Hematopoietic multipotent progenitor cell treated with erythropoietin and hydrocortisone succinate and interleukin-3 and kit ligand, for 17 days (in vitro differentiated cells): Measurements from ENCODE around the gene METAP2.
"Not testable (repeated sequence)": the region's sequence is repeated elsewhere in the genome, so short reads cannot be mapped to it uniquely, and the experiment has no call there.

Experiments
- DNase-seq: peaks from one replicate; pipeline ENCODE4 v3.0.0-alpha.2; 2015; ENCODE audit warnings: low spot score

The METAP2 gene

DNA sequence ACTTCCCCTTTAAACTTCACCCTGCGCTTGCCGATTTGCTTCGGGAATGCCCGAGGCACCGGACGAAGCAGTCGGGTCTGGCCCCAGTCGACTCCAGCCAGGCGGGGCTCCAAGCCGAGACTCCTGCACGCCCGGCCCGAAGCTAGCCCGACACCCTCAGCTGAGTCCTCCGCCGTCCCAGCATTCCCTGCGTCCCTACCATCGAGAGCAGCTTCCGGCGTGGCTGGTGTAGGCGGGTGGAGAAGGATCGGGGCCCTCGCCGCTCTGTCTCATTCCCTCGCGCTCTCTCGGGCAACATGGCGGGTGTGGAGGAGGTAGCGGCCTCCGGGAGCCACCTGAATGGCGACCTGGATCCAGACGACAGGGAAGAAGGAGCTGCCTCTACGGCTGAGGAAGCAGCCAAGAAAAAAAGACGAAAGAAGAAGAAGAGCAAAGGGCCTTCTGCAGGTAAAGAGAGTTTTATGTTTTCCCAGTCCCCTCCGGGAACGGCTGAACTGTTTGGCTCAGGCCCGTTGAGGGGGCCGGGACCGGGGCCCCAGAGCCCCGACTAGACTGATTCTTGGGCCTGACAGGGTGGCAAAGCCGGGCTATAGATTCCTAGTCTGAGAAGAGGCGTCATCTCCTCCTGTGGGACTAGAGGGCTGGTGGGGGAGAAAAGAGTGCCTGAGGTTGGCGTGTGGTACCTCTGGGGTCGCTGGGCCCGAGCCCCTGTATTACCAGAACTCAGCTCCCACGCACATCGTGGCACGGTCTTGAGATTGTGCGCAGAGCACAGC is at the start of gene METAP2:
TSS of gene METAP2 (plus strand) at position 269 of the 776 bp plus-strand sequence. CDS start at position 297, 28 bp downstream.
- peak; percentile 90 for DNase-seq

- DNase-seq: no peak
Measured at GRCh38 chr12:95424271-95424994, 49.5 kb upstream of the METAP2 start.

- DNase-seq: no peak
Measured at GRCh38 chr12:95429172-95429510, 44.8 kb upstream of the METAP2 start.

DNA sequence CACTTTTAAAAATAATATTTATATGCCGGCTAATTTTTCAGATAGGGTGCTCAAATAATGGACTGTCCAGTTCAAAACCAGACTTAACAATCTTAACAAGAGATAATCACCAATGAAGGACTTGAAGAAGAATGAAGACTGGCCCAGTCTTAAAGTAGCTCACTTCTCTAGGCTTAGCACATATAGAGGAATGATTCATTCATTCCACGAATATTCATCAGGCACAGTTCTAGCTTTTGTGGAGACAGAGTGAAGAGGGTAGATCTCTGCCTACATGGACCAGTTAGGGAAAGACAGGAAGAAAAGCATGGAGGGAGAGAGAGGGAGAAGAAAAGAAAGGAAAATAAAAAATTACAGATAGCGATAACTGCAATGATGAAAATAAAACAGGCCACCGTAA is 42.8 kb upstream of the METAP2 start:
- DNase-seq: no peak

- no peak for DNase-seq
Measured at GRCh38 chr12:95435355-95435754, 38.6 kb upstream of the METAP2 start.

- DNase-seq: no peak
Measured at GRCh38 chr12:95437565-95437964, 36.4 kb upstream of the METAP2 start.

GRCh38 chr12:95439461-95440230 is 34.3 kb upstream of the METAP2 start:
- no peak for DNase-seq

GRCh38 chr12:95440401-95440800 is 33.6 kb upstream of the METAP2 start:
- no peak for DNase-seq

DNA sequence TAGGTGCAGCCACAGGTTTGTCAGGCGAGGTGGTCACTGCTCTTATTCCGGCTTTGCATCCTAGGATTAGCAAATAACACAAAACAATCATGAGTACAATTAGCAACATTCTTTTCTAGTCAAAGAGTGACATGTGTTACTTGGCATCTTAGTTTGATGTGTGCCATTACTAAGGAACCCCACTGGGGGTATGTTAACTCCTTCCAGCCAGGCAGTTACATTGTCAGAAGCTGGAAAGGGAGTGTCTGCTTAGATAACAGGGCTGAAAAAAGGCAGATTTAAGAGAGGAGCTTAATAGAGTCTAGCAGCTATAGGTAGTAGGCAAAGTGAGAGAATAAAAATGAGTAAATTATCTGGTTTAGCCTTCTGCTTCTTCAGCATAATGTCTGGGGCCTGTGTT is 30.5 kb upstream of the METAP2 start:
- DNase-seq: peak; percentile 28

GRCh38 chr12:95445099-95445498 is 28.9 kb upstream of the METAP2 start:
- DNase-seq: not testable (repeated sequence)

GRCh38 chr12:95445884-95446505 is 28.0 kb upstream of the METAP2 start:
- DNase-seq: no peak

DNA sequence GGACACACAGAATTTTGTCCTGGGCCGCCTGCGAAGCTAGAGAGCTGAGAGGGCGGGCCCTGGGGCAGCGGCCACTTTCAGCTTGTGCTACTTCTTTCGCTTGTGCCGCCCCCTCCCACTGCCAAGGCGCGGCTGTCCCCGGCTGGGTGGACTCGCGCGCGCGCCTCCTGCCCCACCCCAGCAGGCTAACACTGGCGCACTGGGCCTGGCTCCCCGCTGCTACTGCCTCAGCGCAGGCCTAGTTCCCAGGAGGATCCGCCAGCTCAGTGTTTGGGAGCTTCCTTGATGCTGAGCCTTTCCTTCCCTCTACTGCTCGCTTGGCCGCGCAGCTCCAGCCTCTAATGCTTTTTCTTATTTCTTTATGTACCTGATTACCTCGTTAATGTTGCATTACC is 27.4 kb upstream of the METAP2 start:
- no peak for DNase-seq

- DNase-seq: not testable (repeated sequence)
Measured at GRCh38 chr12:95449656-95450055, 24.3 kb upstream of the METAP2 start.

DNA sequence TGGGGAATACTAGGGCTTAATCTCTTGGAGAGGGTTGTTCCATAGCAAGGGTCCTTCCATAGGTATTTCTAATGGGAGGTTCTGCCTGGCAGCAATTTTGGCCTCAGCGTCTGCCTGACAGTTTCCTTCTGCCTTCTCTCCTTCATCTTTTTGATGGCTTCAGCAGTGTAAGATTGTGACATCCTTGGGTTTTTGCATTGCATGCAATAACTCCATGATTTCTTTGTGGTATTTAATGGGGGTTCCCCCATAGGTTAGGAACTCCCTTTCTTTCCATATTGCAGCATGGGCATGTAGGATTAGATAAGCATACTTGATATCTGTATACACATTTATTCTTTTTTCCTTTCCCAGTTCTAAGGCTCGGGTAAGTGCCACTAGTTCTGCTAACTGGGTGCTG is 21.5 kb upstream of the METAP2 start:
- DNase-seq: not testable (repeated sequence)

DNA sequence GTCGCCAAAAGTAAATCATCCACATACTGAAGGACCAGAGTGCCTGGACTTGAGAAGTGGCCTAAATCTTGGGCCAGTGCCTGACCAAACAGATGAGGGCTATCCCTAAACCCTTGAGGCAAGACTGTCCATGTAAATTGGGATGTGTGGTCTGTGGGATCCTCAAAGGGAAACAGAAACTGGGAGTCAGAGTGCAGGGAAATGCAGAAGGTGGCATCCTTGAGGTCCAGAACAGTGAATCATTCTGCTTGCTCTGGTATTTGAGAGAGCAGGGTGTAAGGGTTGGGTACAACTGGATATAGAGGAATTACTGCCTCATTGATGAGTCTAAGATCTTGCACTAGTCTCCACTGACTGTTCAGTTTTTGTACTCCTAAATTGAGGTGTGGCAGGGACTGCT is 20.1 kb upstream of the METAP2 start:
- not testable (repeated sequence) for DNase-seq

DNA sequence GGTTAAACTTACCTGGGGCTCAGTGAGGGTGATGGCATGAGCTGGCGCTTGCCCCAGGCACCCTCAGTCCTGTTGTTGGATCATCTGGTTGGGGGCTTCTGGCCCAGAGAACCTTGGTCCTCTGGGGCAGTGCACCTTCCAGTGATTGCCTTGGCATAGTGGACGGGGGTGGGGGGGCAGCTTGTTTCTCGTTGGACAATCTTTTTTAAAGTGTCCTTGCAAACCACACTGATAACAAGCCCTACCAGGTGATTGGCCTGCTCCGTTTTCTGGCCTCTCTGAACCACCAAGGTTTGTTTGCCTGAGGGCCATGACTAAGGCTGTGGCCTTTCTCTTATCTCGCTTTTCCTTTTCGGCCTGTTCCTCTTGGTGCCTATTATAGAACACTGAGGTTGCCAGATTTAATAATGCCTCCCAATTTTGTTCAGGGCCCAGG is 19.2 kb upstream of the METAP2 start:
- DNase-seq: not testable (repeated sequence)

DNA sequence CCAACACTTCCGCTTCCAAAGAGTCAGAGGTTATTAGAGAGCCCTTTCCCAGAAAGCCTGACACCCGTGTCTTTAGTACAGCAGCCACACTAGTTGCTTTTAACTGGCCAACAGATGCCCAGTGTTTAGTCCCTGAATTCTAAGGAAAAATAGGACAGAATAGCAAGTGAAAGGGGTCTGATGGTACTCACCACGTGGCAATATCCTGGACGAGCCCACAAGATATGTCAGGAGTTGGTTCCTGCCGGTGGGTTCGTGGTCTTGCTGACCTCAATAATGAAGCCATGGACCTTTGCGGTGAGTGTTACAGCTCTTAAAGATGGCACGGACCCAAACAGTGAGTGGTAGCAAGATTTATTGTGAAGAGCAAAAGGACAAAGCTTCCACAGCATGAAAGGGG is 16.3 kb upstream of the METAP2 start:
- not testable (repeated sequence) for DNase-seq

DNA sequence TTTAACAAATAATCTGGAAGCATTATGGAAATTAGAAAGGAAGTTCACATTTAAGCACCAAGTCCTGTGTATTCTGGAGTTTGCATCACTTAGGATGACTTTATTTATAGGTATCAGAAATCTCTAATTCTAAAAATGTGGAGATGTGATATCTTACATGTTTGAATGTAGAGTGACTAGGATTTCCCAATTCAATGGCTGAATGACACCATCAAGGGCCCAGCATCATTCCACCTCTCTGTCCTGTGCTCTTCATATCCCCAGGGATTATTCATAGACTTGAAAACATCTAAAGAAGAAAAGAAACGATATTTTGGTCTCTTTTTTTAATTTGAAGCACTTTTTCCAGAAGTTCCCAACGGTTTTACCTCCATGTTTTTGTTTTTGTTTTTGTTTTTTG is 15.2 kb upstream of the METAP2 start:
- no peak for DNase-seq

DNA sequence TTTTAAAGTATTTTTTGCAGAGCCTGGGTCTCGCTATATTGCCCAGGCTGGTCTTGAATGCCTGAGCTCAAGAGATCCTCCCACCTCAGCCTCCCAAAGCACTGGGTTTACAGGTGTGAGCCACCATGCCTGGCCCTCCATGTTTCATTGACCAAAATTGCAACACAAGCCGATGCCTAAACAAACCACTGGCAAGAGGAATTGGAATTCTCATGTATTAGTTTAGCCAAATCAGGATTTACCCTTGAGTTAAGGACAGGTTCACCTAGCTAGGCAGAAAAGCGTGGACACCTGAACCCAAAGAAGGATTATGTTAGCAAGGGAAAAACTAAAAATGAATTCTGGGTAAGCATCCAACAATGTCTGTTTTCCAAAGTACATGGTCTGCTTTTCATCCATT is 14.6 kb upstream of the METAP2 start:
- DNase-seq: no peak

GRCh38 chr12:95460105-95460504 is 13.8 kb upstream of the METAP2 start:
- no peak for DNase-seq

DNA sequence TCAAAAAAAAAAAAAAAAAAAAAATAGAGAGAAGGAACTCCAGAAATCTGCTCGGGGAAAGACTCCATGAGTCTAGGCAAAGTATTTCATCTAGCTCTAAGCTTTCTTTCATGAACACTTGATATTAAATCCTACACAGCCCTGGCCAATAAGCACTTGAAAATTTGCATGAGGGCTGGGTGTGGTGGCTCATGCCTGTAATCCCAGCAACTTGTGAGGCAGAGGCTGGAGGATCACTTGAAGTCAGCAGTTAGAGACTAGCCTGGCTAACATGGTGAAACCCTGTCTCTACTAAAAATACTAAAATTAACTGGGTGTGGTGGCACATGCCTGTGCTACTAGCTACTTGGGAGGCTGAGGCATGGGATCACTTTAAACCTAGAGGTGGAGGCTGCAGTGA is 13.1 kb upstream of the METAP2 start:
- DNase-seq: peak; percentile 28

DNA sequence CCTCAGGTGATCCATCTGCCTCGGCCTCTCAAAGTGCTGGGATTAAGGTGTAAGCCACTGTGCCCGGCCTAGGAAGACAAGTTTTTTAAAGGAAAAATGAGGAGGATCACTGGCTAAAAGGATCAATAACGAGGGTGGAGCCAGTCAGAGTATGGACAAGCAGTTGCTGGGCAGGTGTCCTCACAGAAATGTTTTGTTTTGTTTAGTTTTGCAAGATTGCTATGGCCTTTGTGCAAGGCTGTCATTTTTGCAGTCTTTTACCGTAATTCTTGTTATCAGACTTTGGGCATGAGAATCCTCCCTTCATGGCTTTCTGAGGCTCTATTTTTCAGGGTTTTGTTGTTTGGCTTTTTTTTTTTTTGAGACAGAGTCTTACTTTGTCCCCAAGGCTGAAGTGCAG is 11.9 kb upstream of the METAP2 start:
- DNase-seq: no peak
